ENCODE measurements around the gene MNT.

DNA sequence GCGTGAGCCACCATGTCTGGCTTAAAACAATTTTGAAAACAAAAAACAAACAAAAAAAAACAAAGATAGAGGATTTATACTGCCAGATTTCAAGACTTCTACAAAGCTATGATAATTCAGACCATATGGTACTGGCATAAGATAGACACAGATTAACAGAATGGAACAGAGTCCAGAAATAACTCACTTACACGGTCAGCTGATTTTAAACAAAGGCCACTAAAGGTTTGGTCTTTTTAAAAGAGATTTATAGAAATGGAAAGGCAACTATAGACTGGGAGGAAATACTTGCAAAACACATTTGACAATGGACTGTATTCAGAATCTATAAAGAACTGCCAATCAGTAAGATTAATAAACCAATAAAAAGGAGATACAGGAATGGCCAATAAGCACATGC is 48.6 kb upstream of the MNT start:
- no peak for TF ChIP-seq EP300 (IDR thresholded peaks at IDR 0.05)
- TF ChIP-seq, protein P1, sequence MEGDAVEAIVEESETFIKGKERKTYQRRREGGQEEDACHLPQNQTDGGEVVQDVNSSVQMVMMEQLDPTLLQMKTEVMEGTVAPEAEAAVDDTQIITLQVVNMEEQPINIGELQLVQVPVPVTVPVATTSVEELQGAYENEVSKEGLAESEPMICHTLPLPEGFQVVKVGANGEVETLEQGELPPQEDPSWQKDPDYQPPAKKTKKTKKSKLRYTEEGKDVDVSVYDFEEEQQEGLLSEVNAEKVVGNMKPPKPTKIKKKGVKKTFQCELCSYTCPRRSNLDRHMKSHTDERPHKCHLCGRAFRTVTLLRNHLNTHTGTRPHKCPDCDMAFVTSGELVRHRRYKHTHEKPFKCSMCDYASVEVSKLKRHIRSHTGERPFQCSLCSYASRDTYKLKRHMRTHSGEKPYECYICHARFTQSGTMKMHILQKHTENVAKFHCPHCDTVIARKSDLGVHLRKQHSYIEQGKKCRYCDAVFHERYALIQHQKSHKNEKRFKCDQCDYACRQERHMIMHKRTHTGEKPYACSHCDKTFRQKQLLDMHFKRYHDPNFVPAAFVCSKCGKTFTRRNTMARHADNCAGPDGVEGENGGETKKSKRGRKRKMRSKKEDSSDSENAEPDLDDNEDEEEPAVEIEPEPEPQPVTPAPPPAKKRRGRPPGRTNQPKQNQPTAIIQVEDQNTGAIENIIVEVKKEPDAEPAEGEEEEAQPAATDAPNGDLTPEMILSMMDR (IDR thresholded peaks at IDR 0.05): no peak
- no peak for TF ChIP-seq POLR2A (IDR thresholded peaks at IDR 0.05)
